IPS-20b (cell line): ENCODE data around the gene CFL1.
"Not testable (repeated sequence)": the region's sequence is repeated elsewhere in the genome, so short reads cannot be mapped to it uniquely, and the experiment has no call there.

ENCODE experiments used
- H3K27ac ChIP-seq: one replicate; pipeline ENCODE4 v1.5.1; 2013; ENCODE audit warnings: low read length
- H3K27me3 ChIP-seq: 2 replicates; pipeline ENCODE4 v1.6.1; 2013; ENCODE audit warnings: mild to moderate bottlenecking, low read length, inconsistent platforms; ENCODE audit not compliant: insufficient read depth
- H3K36me3 ChIP-seq: 2 replicates; pipeline ENCODE4 v1.6.1; 2013; ENCODE audit warnings: low read depth, mild to moderate bottlenecking, inconsistent platforms, low read length, moderate library complexity; ENCODE audit not compliant: insufficient read depth
- H3K4me1 ChIP-seq: 2 replicates; pipeline ENCODE4 v1.6.1; 2013; ENCODE audit warnings: mild to moderate bottlenecking, control low read depth, inconsistent platforms, low read length, moderate library complexity; ENCODE audit not compliant: insufficient read depth
- H3K4me3 ChIP-seq: 2 replicates; pipeline ENCODE4 v1.5.1; 2013; ENCODE audit warnings: mild to moderate bottlenecking, low read length, inconsistent platforms
- H3K9ac ChIP-seq: 2 replicates; pipeline ENCODE4 v1.6.1; 2013; ENCODE audit warnings: low read depth, mild to moderate bottlenecking, inconsistent platforms, low read length, moderate library complexity
- H3K9me3 ChIP-seq: 2 replicates; pipeline ENCODE4 v1.6.1; 2013; ENCODE audit warnings: mild to moderate bottlenecking, low read depth, low read length, inconsistent platforms; ENCODE audit not compliant: insufficient read depth

CFL1 gene

DNA sequence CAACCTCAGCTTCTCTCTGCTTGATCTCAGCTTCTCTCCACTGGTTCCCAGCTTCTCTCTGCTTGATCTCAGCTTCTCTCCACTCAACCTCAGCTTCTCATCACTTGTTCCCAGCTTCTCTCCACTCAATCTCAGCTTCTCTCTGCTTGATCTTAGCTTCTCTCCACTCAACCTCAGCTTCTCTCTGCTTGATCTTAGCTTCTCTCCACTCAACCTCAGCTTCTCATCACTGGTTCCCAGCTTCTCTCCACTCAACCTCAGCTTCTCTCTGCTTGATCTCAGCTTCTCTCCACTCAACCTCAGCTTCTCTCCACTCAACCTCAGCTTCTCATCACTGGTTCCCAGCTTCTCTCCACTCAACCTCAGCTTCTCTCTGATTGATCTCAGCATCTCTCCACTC is 25.7 kb downstream of the CFL1 start:
- not testable (repeated sequence) for H3K4me1 ChIP-seq, H3K4me3 ChIP-seq, H3K27ac ChIP-seq, H3K9ac ChIP-seq, H3K36me3 ChIP-seq, H3K9me3 ChIP-seq
- peaks cover 24% of the 10 kb centered on the region for H3K27me3 ChIP-seq

DNA sequence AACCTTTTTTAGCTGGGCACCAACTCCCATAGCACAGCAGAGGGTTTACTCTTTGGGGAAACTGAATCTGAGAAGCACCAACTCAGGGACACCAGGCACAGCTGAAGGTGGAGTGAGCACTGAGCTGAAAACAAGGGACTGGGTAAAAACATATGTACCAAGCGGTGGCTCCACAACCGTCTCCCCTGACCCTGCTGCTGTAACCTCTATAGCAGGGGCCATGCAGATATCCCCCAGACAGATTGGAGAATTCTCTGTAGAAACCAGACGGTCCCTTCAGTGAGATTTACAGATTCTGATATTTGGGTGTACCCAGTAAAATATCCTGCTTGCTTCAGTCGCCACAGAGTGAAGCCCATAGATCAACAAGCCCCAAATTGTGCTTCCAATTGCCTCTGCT is 28.5 kb downstream of the CFL1 start:
- Histone ChIP-seq H3K36me3 (no peaks in the 10 kb centered on the region), H3K27me3 (peaks cover 23% of the 10 kb centered on the region), H3K9ac (no peak overlapping the region), H3K9me3 (no peaks in the 10 kb centered on the region), H3K27ac (no peak overlapping the region), H3K4me1 (peaks cover 4% of the 10 kb centered on the region), H3K4me3 (no peak overlapping the region)

DNA sequence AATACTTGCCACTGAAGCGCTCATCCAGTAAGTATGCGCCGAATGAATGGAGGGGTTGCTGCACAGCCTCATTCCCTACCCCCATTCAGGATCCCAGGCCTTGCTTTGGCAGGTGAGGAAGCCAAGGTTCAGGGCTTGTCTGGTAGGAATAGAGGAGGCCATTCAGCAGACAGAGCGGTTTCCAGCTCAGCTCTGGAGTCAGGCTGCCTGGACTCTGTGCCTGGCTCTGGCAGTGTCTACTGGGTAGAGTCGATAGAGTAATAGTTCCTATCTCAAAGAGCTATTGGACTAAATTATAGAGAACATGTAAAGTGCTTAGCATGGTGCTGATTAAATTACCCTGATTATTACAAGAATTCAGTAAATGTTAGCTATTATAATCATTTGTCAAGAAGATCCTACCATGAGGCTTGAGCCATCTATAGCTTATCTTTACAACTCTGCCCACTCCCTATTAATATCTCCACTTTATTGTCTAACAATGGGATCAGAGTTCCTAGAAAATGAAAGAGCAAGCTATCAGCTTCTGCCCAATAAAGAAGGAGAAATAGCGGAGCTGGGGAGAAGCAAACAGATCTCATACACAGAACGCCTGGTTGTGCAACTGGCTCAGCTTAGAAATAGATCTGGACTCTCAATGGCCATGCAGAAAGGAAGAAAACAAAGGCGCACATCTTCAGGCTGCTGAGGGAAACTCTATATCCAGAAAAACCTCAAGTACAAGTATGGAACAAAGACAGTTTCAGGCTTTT is 30.8 kb downstream of the CFL1 start:
- no peaks in the 10 kb centered on the region for H3K36me3 ChIP-seq
- no peaks in the 10 kb centered on the region for H3K4me1 ChIP-seq
- no peak overlapping the region for H3K4me3 ChIP-seq
- no peaks in the 10 kb centered on the region for H3K9me3 ChIP-seq
- H3K27ac ChIP-seq, result no peak overlapping the region
- H3K9ac ChIP-seq, result no peak overlapping the region
- H3K27me3 ChIP-seq, result peaks cover 8% of the 10 kb centered on the region

DNA sequence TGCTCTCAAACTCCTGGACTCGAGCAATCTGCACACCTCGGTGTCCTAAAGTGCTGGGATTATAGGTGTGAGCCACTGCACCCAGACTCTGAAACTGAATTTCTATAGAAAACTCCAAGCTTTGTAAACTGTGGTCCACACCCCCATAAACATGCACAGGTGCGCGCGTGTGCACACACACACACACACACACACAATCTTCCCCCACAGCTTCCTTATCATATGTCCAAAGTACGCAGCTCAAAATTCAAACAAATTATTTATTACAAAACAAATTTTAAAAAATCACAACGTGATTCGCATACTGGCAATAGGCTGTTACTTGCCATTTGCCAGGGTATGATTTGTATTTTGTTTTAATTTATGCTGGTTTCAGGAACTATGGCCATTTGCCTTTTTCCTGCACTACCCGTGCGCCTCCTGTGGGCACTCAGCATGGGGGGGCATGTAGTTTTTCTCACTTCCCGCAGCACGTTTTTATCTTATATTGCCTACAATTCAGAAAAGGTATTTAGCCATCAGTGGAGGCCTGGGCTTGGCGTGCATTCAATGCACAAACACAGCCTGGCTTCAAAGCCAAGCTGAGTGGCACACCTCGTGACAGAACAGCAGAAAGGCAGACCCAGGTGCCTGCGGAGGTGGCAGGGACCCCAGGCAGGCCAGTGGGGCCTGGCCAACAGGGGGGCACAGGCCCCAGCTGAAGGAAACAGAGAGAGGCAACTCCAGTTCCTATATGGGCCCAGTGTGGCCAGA is 35.0 kb downstream of the CFL1 start:
- Histone ChIP-seq H3K4me1 (no peaks in the 10 kb centered on the region), H3K27ac (no peak overlapping the region), H3K27me3 (peaks cover under 1% of the 10 kb centered on the region; the same call in 1 of the 2 replicates)

DNA sequence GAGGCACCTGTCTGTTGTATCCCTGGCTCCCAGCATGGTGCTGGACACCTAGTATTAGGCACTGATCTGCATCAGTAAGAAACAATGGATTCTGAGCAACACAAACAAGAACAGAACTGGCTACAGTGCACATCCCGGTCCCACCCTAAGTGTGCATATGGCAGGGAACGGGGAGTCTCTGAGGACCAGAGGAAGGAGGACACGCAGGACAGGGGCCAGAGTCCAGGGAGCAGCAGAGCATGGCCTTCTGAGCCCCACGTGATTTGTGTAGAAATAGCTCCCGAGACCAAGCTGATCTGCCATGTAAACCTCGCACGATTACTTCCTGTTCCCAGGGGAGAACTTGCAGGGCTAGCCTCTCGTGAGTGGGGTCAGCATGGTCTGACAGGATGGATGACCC is 36.9 kb downstream of the CFL1 start:
- Histone ChIP-seq H3K27me3 (peaks cover 16% of the 10 kb centered on the region), H3K4me3 (no peak overlapping the region), H3K9me3 (no peaks in the 10 kb centered on the region), H3K27ac (no peak overlapping the region), H3K4me1 (no peaks in the 10 kb centered on the region), H3K9ac (no peak overlapping the region), H3K36me3 (no peaks in the 10 kb centered on the region)

More for the DNA sequence above, 35.0 kb downstream of the CFL1 start:
- H3K9ac ChIP-seq, result no peak overlapping the region
- H3K9me3 ChIP-seq, result no peaks in the 10 kb centered on the region
- H3K4me3 ChIP-seq, result no peak overlapping the region
- H3K36me3 ChIP-seq, result no peaks in the 10 kb centered on the region

DNA sequence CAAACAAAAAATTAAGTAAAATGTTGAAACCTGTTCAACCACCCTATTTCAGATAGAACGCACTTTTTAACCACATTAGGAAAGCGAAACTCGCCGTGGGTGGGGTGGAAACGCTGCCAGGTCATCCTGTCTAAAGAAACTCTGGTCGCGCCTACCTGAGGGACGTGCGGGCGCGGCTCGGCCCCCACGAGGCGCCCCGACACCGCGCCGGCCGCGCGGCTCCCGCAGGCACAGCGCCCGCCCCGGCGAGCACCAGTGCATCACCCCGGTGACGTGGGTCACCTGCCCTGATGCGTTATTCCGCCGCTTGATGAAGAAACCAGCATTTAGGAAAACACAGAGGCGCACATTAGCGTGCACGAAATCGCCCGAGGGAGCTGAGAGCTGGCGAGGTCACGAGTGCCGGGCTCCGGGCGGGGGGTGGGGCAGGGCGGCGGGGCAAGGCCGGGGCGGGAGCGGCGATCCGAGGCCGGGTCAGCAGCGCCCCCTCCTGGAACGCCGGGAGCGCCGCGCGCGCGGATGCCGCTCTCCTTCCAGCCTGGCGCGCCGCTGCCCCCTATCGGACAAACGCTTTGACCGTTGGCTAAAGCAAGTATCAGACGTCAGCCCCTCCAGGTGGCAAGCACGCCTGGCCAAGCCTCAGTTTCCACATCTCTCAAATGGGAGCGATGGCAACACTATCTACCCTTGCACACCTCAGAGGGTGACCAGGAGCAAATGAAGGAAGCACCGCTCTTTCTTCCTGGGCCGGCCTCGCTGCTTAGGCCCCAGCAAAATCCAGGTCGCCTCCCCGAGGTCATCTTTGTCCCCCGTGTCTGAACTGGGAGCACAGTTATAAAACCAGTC is 39.9 kb downstream of the CFL1 start:
- H3K9ac ChIP-seq, result peak overlapping the region; percentile 68; the same call in 1 of the 2 replicates
- no peaks in the 10 kb centered on the region for H3K4me1 ChIP-seq
- peaks cover 16% of the 10 kb centered on the region for H3K27me3 ChIP-seq
- no peak overlapping the region for H3K27ac ChIP-seq
- peak overlapping the region; percentile 70 for H3K4me3 ChIP-seq
- no peaks in the 10 kb centered on the region for H3K9me3 ChIP-seq
- H3K36me3 ChIP-seq, result no peaks in the 10 kb centered on the region

DNA sequence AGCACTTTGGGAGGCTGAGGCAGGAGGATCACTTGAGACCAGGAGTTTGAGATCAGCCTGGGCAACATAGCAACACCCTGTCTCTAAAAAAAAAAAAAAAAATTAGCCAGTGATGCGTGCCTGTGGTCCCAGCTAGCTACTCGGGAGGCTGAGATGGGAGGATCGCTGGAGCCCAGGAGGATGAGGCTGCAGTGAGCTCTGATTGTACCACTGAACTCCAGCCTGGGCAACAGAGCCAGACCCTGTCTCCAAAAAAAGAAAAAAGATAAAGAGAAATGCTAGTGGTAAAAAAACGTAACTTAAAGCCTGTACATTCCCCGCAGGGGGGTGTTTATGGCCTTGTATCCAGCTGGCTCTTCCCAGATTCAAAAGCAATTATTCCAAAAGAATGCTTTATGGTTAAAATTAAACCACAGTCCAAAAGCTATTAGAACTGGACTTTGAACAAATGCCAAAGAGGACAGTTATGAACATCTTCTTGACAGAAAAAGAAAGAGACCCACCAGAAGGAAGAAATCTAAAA is 40.6 kb downstream of the CFL1 start:
- Histone ChIP-seq H3K27ac (no peak overlapping the region), H3K9ac (peak overlapping the region; percentile 68; the same call in 1 of the 2 replicates), H3K36me3 (no peaks in the 10 kb centered on the region), H3K27me3 (peaks cover 16% of the 10 kb centered on the region), H3K9me3 (no peaks in the 10 kb centered on the region), H3K4me3 (peak overlapping the region; percentile 70), H3K4me1 (no peaks in the 10 kb centered on the region)

DNA sequence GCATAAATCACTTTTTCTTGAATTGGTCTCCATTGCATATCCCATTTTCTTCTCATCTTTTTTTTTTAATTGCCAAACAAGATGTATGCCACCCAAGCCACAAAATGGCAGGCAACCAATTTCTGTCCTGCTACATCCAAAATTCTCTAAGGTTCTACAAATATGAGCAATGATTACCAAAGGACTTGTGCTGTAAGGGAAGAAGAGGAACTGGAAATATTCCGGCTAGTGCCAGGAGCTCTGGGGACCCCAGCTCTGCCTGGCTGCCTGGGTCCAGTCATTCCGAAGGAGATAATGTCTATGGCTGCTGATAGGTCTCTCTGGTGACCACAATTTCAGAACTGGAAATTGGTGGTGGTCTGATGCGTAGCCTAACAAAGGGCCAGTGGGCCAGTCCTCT is 41.3 kb downstream of the CFL1 start:
- Histone ChIP-seq H3K27me3 (peaks cover 16% of the 10 kb centered on the region), H3K27ac (no peak overlapping the region), H3K9me3 (no peaks in the 10 kb centered on the region), H3K36me3 (no peaks in the 10 kb centered on the region), H3K4me1 (no peaks in the 10 kb centered on the region), H3K4me3 (no peak overlapping the region), H3K9ac (no peak overlapping the region)

DNA sequence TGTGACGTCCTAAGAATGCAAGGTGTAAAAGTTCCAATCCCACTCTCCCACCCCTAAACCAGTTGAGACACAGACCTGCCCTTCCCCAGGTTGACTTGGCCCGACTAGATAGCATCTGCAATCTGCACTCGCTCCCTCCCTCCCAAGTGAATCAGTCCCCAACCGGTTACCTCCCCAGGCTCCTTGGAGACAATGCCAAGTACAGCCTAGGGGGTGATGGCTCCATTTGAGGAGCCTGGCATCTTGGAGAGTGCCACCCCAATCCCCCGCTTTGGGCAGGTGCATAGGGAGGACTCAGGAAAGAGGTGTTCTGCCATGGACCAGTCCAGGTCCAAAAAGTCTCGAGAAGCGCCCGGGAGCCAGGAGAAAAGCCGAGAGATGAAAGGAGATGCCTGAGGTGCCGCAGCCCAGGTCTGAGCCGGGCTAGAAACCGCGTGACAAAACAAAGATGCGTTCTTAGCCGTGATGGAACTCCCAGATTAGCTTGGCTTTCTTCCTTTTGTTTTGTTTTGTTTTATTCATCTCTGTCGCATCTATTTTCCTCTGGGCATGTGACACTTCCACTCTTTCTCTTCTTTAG is 42.9 kb downstream of the CFL1 start:
- H3K36me3 ChIP-seq, result no peaks in the 10 kb centered on the region
- H3K4me3 ChIP-seq, result no peak overlapping the region
- no peaks in the 10 kb centered on the region for H3K4me1 ChIP-seq
- no peak overlapping the region for H3K9ac ChIP-seq
- peaks cover 16% of the 10 kb centered on the region for H3K27me3 ChIP-seq
- H3K9me3 ChIP-seq, result no peaks in the 10 kb centered on the region
- H3K27ac ChIP-seq, result no peak overlapping the region

DNA sequence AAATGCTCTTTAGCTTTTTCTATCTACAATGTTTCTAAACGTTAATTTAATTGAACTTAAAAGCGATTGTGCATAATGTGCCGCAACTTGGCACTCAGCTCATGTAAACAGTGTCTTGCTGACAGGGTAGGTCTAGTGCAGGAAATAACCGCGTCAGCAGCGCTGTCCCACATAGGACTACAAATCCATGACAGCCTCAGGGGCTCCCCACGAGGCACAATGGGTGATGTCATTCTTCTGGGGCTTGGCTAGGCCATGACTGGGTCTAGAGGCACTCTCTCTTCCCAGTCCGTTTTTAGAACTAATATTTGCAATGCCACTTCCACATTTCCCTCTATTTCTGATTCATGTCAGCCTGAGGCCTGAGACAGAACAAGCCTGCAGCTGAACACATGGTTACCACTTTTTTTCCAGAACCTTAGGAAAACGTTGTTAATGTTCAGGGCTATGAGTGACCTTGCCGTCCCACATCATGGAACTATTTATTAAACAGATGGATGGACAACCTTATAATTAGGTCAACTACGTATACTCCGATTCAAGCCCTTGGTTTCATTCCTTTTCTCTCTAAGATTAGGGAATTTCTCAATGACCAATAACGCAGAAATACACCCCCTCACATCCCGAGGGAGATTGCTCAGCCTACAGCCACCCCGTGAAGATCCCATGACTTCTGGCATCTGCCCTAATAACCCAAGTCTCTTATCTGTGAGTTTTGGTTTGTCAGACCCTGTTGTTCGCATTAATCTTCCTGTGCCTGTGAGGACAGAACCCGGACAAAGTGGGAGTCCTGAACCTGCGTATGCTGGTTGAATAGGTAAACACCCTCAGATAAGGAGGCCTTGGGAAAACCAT is 43.6 kb downstream of the CFL1 start:
- H3K4me3 ChIP-seq, result no peak overlapping the region
- no peak overlapping the region for H3K9ac ChIP-seq
- peaks cover 16% of the 10 kb centered on the region for H3K27me3 ChIP-seq
- no peaks in the 10 kb centered on the region for H3K36me3 ChIP-seq
- no peak overlapping the region for H3K27ac ChIP-seq
- H3K4me1 ChIP-seq, result no peaks in the 10 kb centered on the region
- no peaks in the 10 kb centered on the region for H3K9me3 ChIP-seq
